Transverse colon (tissue), 4 donors: ENCODE results near the gene ESR1. TPM values are rescaled to one million over a fixed set of nuclear protein-coding genes. Genes with fewer than 3 reads are reported as not detected.

ENCODE experiments used
- DNase-seq: peaks from one replicate; pipeline ENCODE4 v3.0.0-alpha.2; 2019
- H3K27ac ChIP-seq, 4 donors: fragments of 200-600 bp; sonication (generic); 2 replicates each; pipeline ENCODE4 v1.5.1; 2016 to 2018; ENCODE audit warnings: inconsistent platforms in 4 of 4
- H3K27me3 ChIP-seq: fragments of 200-600 bp; sonication (generic); 2 replicates; pipeline ENCODE4 v1.5.1; 2017; ENCODE audit warnings: inconsistent platforms
- H3K36me3 ChIP-seq, 4 donors: fragments of 200-600 bp; sonication (generic); 2 replicates each; pipeline ENCODE4 v1.5.1; 2017 to 2019; ENCODE audit warnings: inconsistent platforms in 4 of 4
- H3K4me1 ChIP-seq, 4 donors: fragments of 200-600 bp; sonication (generic); 2 replicates each; pipeline ENCODE4 v1.5.1; 2017 to 2020; ENCODE audit warnings: inconsistent platforms in 4 of 4
- H3K4me3 ChIP-seq, 4 donors: fragments of 200-600 bp; sonication (generic); 1 replicate in 1 of 4; 2 replicates in 3 of 4; pipeline versions ENCODE4 v1.5.1 to v1.6.1; 2017 to 2019; ENCODE audit warnings: inconsistent platforms in 4 of 4
- H3K9me3 ChIP-seq, 2 donors: fragments of 200-600 bp; sonication (generic); 2 replicates each; pipeline ENCODE4 v1.5.1; 2017 to 2019; ENCODE audit warnings: inconsistent platforms in 2 of 2
- EP300 ChIP-seq: sonication (generic); formaldehyde crosslinking; IDR thresholded peaks from one replicate; pipeline ENCODE4 v1.6.1; 2017; ENCODE audit warnings: antibody characterized with exemption, low read depth
- POLR2A ChIP-seq: fragments of 450-650 bp; IDR thresholded peaks from one replicate; pipeline ENCODE4 v1.6.1; 2016; ENCODE audit warnings: antibody characterized with exemption, mild to moderate bottlenecking, moderate library complexity
- POLR2AphosphoS5 ChIP-seq, 3 donors: sonication (generic); formaldehyde crosslinking; IDR thresholded peaks; one replicate each; pipeline ENCODE4 v1.6.1; 2016; ENCODE audit warnings: antibody characterized with exemption in 3 of 3
- WGBS, 2 donors: methylation state at CpG; one replicate each; pipeline ENCODE4 v1.1.5; 2018; ENCODE audit warnings: low coverage in 1 of 2; 5-methylcytosine and 5-hydroxymethylcytosine counted together
- in situ Hi-C, 4 donors: fragments of 200-750 bp; cut with MboI; loops; one replicate each; pipeline versions ENCODE4 v1.15.0 to v1.15.1; 2017; ENCODE audit warnings: low sequenced_read_pairs in 3 of 4, low pct_ligation_motif_present in 1 of 4, low pct_unique_long_range_greater_than_20kb in 1 of 4
- intact Hi-C: fragments of 100-400 bp; cut with DNase I; formaldehyde crosslinking; loops from one replicate; pipeline ENCODE4 v1.15.1; 2023; ENCODE audit warnings: low total_unique reads
- total RNA-seq, 4 donors: library from RNA; depleted of rRNA; stranded (reverse); fragments of >200 nt; gene quantifications; one replicate each; pipeline ENCODE4 v1.1.0, GENCODE V29; 2016
- TF ChIP-seq, protein P1 (sequence below), 5 experiments: fragments of 200-600 bp in 3 of 5; fragments of 450-650 bp in 2 of 5; sonication (generic) in 3 of 5; IDR thresholded peaks; 1 replicate in 2 of 5; 2 replicates in 3 of 5; pipeline ENCODE4 v1.5.1; 2016 to 2017; ENCODE audit warnings: antibody characterized with exemption in 5 of 5, inconsistent platforms in 3 of 5, mild to moderate bottlenecking in 2 of 5, moderate library complexity in 1 of 5

The ESR1 gene
- total RNA-seq, 4 donors from 2014 or later, result 0.37 to 0.48 (median 0.41) TPM; not detected in 1

DNA sequence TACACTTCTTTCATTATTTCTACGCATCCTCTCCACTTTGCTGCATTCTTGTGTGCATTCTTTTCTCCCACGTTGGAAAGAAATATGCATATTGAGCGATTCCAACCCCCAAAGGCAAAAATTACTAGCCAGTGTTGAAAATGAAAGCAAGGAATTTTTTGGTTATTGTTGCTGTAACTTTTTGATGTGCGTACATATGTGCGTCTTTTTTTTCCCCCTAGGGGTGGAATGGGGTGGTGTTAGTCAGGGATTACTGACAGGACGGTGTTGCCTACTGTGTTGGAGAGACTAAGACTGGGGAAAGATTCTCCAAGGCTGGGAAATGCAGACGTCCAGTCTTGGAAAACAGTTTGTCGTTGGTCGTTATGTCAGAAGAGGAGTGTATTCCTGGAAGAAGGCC is 44.2 kb upstream of the ESR1 start:
- TF ChIP-seq, protein P1, sequence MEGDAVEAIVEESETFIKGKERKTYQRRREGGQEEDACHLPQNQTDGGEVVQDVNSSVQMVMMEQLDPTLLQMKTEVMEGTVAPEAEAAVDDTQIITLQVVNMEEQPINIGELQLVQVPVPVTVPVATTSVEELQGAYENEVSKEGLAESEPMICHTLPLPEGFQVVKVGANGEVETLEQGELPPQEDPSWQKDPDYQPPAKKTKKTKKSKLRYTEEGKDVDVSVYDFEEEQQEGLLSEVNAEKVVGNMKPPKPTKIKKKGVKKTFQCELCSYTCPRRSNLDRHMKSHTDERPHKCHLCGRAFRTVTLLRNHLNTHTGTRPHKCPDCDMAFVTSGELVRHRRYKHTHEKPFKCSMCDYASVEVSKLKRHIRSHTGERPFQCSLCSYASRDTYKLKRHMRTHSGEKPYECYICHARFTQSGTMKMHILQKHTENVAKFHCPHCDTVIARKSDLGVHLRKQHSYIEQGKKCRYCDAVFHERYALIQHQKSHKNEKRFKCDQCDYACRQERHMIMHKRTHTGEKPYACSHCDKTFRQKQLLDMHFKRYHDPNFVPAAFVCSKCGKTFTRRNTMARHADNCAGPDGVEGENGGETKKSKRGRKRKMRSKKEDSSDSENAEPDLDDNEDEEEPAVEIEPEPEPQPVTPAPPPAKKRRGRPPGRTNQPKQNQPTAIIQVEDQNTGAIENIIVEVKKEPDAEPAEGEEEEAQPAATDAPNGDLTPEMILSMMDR (IDR thresholded peaks at IDR 0.05), result peak in 1 of 5 experiments; percentile 16
- TF ChIP-seq POLR2A, result no peak
- no peak overlapping the region for H3K4me3 ChIP-seq
- no peaks in the 10 kb centered on the region for H3K9me3 ChIP-seq
- in situ Hi-C loops (loop anchor here in 1 of 4 donors (10.0 kb wide), 1 partner anchor 361 kb away; no protein-coding TSS in a partner anchor), intact Hi-C loops (no loop called here)
- no peaks in the 10 kb centered on the region for H3K36me3 ChIP-seq
- no peak for DNase-seq
- H3K4me1 ChIP-seq, result peaks cover 0 to 4% (median 0%) of the 10 kb centered on the region in 4 donors
- no peaks in the 10 kb centered on the region for H3K27me3 ChIP-seq
- peak overlapping the region in 1 of 4 donors; percentile 7 for H3K27ac ChIP-seq
- WGBS, 2 donors, result 78 to 81% methylated on average over 8 to 9 of the region's 9 CpGs

DNA sequence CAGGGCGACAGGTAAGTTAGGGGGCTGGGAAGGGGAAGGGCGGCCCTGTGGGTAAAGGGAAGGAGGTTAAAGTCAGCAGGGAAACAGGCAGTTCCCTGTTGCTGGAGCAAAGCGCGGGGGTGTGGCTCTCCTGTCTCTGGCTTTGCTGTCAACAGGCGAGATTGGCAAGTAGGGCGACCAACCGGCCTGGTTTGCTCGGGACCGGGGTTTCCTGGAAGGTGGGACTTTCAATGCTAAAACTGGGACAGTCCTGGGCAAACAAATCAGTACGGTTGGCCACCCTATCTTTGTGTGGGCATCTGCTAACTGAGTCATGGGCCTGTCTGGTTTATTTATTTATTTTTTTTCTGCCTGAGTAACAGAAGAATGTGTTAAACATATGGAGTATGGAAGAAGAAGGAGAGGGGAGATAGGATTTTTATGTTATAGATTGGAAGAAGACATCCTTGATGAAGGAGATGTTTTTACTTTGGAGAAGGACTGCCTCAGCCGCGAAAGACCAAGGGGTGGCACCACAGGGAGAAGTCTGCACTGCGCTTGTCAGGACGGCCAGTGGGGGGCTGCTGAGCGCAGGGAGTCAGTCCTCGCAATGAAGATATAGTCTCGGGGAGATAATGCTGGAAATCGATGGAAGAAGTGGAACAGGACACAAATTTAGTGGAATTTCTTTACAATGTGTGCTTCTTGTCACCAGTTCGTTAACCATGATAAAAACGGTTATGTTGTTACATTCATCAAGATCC is 43.4 kb upstream of the ESR1 start:
- in situ Hi-C loops, result loop anchor here in 1 of 4 donors (10.0 kb wide), 1 partner anchor 361 kb away; no protein-coding TSS in a partner anchor
- TF ChIP-seq POLR2AphosphoS5 (IDR thresholded peaks at IDR 0.05) (no peak), EP300 (no peak), POLR2A (no peak)
- TF ChIP-seq, protein P1 (IDR thresholded peaks at IDR 0.05), result peak; percentile 18 to 48 (median 40)
- no peaks in the 10 kb centered on the region for H3K27me3 ChIP-seq
- WGBS, 2 donors, result 13 to 27% methylated on average over 13 to 20 of the region's 20 CpGs
- peak; percentile 82 for DNase-seq
- no peaks in the 10 kb centered on the region for H3K9me3 ChIP-seq
- H3K27ac ChIP-seq, result peak overlapping the region in 1 of 4 donors; percentile 7
- intact Hi-C loops, result no loop called here
- no peaks in the 10 kb centered on the region for H3K36me3 ChIP-seq
- peaks cover 0 to 4% (median 0%) of the 10 kb centered on the region in 4 donors for H3K4me1 ChIP-seq
- H3K4me3 ChIP-seq, result no peak overlapping the region

DNA sequence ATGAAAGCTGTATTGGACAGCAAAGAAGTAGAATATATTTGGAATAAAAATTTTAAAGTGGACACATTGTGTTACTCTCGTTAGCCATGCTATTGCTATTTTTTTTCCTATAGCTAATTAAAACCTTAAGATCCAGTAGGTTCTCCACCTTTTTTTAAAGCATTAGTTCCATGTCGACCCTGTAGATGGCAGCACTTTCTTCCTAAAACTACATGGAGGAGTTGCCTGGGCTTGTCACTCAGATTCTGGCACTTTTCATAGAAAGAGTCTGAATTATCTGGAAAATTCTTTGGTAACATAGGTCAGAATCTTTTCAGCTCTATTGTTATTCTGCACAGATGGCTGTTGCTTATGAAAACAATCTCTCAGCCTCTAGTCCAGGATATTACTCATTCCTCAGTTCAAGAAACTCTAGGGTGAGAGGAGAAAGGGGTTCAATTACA is 42.0 kb upstream of the ESR1 start:
- peak; percentile 23 for DNase-seq
- intact Hi-C loops (no loop called here), in situ Hi-C loops (loop anchor here in 1 of 4 donors (10.0 kb wide), 1 partner anchor 359 kb away; no protein-coding TSS in a partner anchor)
- H3K27me3 ChIP-seq, result no peaks in the 10 kb centered on the region
- no peaks in the 10 kb centered on the region for H3K9me3 ChIP-seq
- no peak overlapping the region for H3K4me3 ChIP-seq
- H3K4me1 ChIP-seq, result peaks cover 0 to 4% (median 0%) of the 10 kb centered on the region in 4 donors
- no peak overlapping the region for H3K27ac ChIP-seq
- TF ChIP-seq, protein P1 (IDR thresholded peaks at IDR 0.05), result peak; percentile 38 to 69 (median 67)
- no peak for TF ChIP-seq EP300
- H3K36me3 ChIP-seq, result no peaks in the 10 kb centered on the region
- 0% methylated on average over 2 of the region's 2 CpGs for WGBS, 2 donors

DNA sequence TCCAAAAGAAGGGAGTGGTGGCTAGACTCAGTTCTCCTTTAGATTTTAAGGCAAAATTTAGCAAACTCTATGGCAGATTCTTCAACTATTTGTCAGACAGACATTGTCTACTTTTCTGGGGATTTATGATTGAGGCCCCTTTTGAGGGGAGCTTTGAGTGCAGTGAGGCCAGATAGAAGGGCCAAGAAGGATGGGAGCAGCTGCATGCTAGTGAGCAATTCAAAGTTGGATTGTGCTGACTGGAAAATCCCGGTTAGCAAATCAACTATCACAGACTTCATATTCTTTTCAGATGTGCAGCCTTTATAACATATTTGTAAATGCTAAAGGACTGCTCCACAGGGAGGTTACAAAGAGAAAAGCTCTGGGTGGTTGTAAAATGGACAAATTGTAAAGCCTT is 35.0 kb upstream of the ESR1 start:
- Histone ChIP-seq H3K4me1 (no peaks in the 10 kb centered on the region), H3K27me3 (no peaks in the 10 kb centered on the region), H3K4me3 (no peak overlapping the region), H3K36me3 (no peaks in the 10 kb centered on the region), H3K27ac (no peak overlapping the region), H3K9me3 (no peaks in the 10 kb centered on the region)
- 76% methylated on average over 1 of the region's 1 CpG; no CpG with 5 or more reads in 1 of the 2 donors for WGBS, 2 donors
- intact Hi-C loops (no loop called here), in situ Hi-C loops (no loop called here)
- no peak for DNase-seq
- TF ChIP-seq POLR2A, result no peak
- TF ChIP-seq, protein P1 (IDR thresholded peaks at IDR 0.05), result no peak
